Endothelial cell of umbilical vein (primary cell): ENCODE data around the gene GARS1. TPM values are rescaled to one million over a fixed set of nuclear protein-coding genes. Genes with fewer than 3 reads are reported as not detected.

Experiments used
- BruUV-seq: library from RNA; stranded (reverse); fragments of 400-500 nt; replicated peaks from 2 replicates; lab custom pipeline; 2021; lab: Mats Ljungman, UMichigan
- CTCF ChIA-PET: fragments of 300-600, 350-600 bp; sonication (Branson Sonifier 250); formaldehyde crosslinking; loops from one replicate; lab custom pipeline; 2021; ENCODE audit warnings: antibody characterized with exemption, inconsistent platforms; lab: Charles Lee
- POLR2A ChIA-PET: fragments of 300-600, 350-600 bp; sonication (Branson Sonifier 250); formaldehyde crosslinking; loops from one replicate; lab custom pipeline; 2021; ENCODE audit warnings: antibody characterized with exemption, inconsistent platforms; lab: Charles Lee
- DNase-seq: peaks from one replicate; pipeline ENCODE4 v3.0.0-alpha.2; 2011; ENCODE audit warnings: low read depth, low spot score
- FAIRE-seq: peaks from 2 replicates; lab custom pipeline; 2011; peaks lifted over from hg19 to GRCh38; lab: Jason Lieb, UNC
- H2AFZ ChIP-seq: 2 replicates; pipeline ENCODE4 v1.6.0; 2012; ENCODE audit warnings: low read depth, low read length, control low read depth, inconsistent platforms
- H3K27ac ChIP-seq: 2 replicates; pipeline ENCODE4 v1.5.1; 2011; ENCODE audit warnings: low read depth, mild to moderate bottlenecking, control low read depth, low read length, moderate library complexity; ENCODE audit not compliant: insufficient read depth
- H3K27me3 ChIP-seq, 2 experiments: 2 replicates each; pipeline versions ENCODE4 v1.6.0 to v1.6.1; 2011; ENCODE audit warnings: low read length in 2 of 2, mixed read lengths in 1 of 2; ENCODE audit not compliant: control insufficient read depth in 2 of 2, insufficient read depth in 2 of 2
- H3K36me3 ChIP-seq, 2 experiments: 2 replicates in 1 of 2; 3 replicates in 1 of 2; pipeline ENCODE4 v1.5.1; 2011; ENCODE audit warnings: low read length in 2 of 2, mild to moderate bottlenecking in 1 of 2, moderate library complexity in 1 of 2; ENCODE audit not compliant: control insufficient read depth in 2 of 2, insufficient read depth in 2 of 2; ENCODE audit errors: extremely low read depth in 1 of 2
- H3K4me1 ChIP-seq: 3 replicates; pipeline ENCODE4 v1.5.1; 2011; ENCODE audit warnings: mild to moderate bottlenecking, low read length; ENCODE audit not compliant: control insufficient read depth, insufficient read depth; ENCODE audit errors: extremely low read depth
- H3K4me2 ChIP-seq: 2 replicates; pipeline ENCODE4 v1.6.1; 2011; ENCODE audit warnings: low read length, control low read depth, mixed read lengths; ENCODE audit not compliant: insufficient read depth
- H3K4me3 ChIP-seq, 3 experiments: fragments of 200-600 bp in 1 of 3; sonication (generic), shearing (Covaris generic) in 1 of 3; replicated peaks in 1 of 3; 2 replicates each; pipeline ENCODE4 v1.5.1; 2011 to 2016; ENCODE audit warnings: control low read depth in 3 of 3, low read length in 3 of 3, mild to moderate bottlenecking in 2 of 3, inconsistent platforms in 1 of 3, low read depth in 1 of 3, moderate library complexity in 1 of 3; ENCODE audit not compliant: insufficient read depth in 1 of 3
- H3K79me2 ChIP-seq: 2 replicates; pipeline ENCODE4 v1.6.0; 2012; ENCODE audit warnings: low read length, inconsistent platforms; ENCODE audit not compliant: control insufficient read depth, insufficient read depth
- H3K9ac ChIP-seq: replicated peaks from 2 replicates; pipeline ENCODE3; 2011; ENCODE audit warnings: low read length, control low read depth; ENCODE audit not compliant: insufficient read depth; ENCODE audit errors: extremely low read depth
- H3K9me1 ChIP-seq: replicated peaks from 3 replicates; pipeline ENCODE4 v1.6.0; 2011; ENCODE audit warnings: mild to moderate bottlenecking, low read length; ENCODE audit not compliant: control insufficient read depth, insufficient read depth; ENCODE audit errors: extremely low read depth
- H3K9me3 ChIP-seq: replicated peaks from 2 replicates; pipeline ENCODE4 v1.5.1; 2012; ENCODE audit warnings: low read length, inconsistent platforms; ENCODE audit not compliant: control insufficient read depth, insufficient read depth
- H4K20me1 ChIP-seq: replicated peaks from 2 replicates; pipeline ENCODE3; 2011; ENCODE audit warnings: mild to moderate bottlenecking, low read length; ENCODE audit not compliant: control insufficient read depth, insufficient read depth; ENCODE audit errors: extremely low read depth
- EZH2 ChIP-seq: IDR thresholded peaks from 2 replicates; pipeline ENCODE4 v1.6.1; 2012; ENCODE audit warnings: borderline replicate concordance, low read depth, mild to moderate bottlenecking, moderate library complexity, low read length, inconsistent platforms; ENCODE audit not compliant: severe bottlenecking
- FOS ChIP-seq: IDR thresholded peaks from 2 replicates; pipeline ENCODE4 v1.6.1; 2011; ENCODE audit warnings: mild to moderate bottlenecking, low read length, moderate library complexity, borderline replicate concordance; ENCODE audit not compliant: insufficient read depth
- GATA2 ChIP-seq: IDR thresholded peaks from 2 replicates; pipeline ENCODE4 v1.7.0; 2011; ENCODE audit warnings: low read depth, mild to moderate bottlenecking, moderate library complexity, mixed read lengths, low read length; ENCODE audit not compliant: insufficient read length, insufficient read depth
- JUN ChIP-seq: IDR thresholded peaks from 2 replicates; pipeline ENCODE4 v1.6.1; 2011; ENCODE audit warnings: borderline replicate concordance, low read depth; ENCODE audit not compliant: insufficient read length, insufficient read depth
- MYC ChIP-seq: IDR thresholded peaks from one replicate; pipeline ENCODE4 v1.6.1; 2011; ENCODE audit warnings: mild to moderate bottlenecking, low read depth, low read length
- POLR2A ChIP-seq: IDR thresholded peaks from 2 replicates; pipeline ENCODE4 v1.6.1; 2012; ENCODE audit warnings: low read depth, mild to moderate bottlenecking, control low read depth, low read length
- POLR2AphosphoS5 ChIP-seq: IDR thresholded peaks from 2 replicates; pipeline ENCODE4 v1.6.1; 2012; ENCODE audit warnings: low read depth, mild to moderate bottlenecking, control low read depth, low read length, moderate library complexity; ENCODE audit not compliant: insufficient read depth
- dilution Hi-C: fragments of 300-500 bp; cut with MboI; formaldehyde crosslinking; loops from one replicate; pipeline ENCODE4 v1.15.0; 2019; ENCODE audit warnings: low sequenced_read_pairs; ENCODE audit not compliant: extremely low pct_ligation_motif_present
- intact Hi-C: fragments of 100-400 bp; cut with micrococcal nuclease; formaldehyde crosslinking; loops from one replicate; pipeline ENCODE4 v1.10.0; 2022
- polyA plus RNA-seq, 4 experiments: library from polyadenylated mRNA; depleted of rRNA in 3 of 4; stranded (reverse) in 3 of 4; unstranded in 1 of 4; fragments of >200 nt; gene quantifications; 2 replicates each; pipeline versions ENCODE4 v1.2.1 to v1.2.3, GENCODE V29; 2011 to 2012; ENCODE audit warnings: missing spikeins in 1 of 4
- total RNA-seq: library from RNA; stranded (reverse); gene quantifications from 2 replicates; pipeline ENCODE4 v1.2.3, GENCODE V29; 2021
- TF ChIP-seq, protein P1 (sequence below), 2 donors: IDR thresholded peaks; 1 replicate in 1 of 2; 2 replicates in 1 of 2; pipeline ENCODE4 v1.5.1; 2011; ENCODE audit warnings: low read length in 2 of 2, mild to moderate bottlenecking in 2 of 2, moderate library complexity in 2 of 2, control low read depth in 1 of 2, inconsistent platforms in 1 of 2, low read depth in 1 of 2; ENCODE audit not compliant: insufficient read depth in 1 of 2; ENCODE audit errors: extremely low read depth in 1 of 2
- TF ChIP-seq, protein P2 (sequence below): IDR thresholded peaks from 2 replicates; pipeline ENCODE4 v1.6.1; 2011; ENCODE audit not compliant: insufficient read depth, insufficient read length

GARS1 gene
- total and polyA plus RNA-seq, 2 donors (not counting 3 experiments of a cell fraction or from before 2014, with no cell fraction given) = 194 to 295 TPM

DNA sequence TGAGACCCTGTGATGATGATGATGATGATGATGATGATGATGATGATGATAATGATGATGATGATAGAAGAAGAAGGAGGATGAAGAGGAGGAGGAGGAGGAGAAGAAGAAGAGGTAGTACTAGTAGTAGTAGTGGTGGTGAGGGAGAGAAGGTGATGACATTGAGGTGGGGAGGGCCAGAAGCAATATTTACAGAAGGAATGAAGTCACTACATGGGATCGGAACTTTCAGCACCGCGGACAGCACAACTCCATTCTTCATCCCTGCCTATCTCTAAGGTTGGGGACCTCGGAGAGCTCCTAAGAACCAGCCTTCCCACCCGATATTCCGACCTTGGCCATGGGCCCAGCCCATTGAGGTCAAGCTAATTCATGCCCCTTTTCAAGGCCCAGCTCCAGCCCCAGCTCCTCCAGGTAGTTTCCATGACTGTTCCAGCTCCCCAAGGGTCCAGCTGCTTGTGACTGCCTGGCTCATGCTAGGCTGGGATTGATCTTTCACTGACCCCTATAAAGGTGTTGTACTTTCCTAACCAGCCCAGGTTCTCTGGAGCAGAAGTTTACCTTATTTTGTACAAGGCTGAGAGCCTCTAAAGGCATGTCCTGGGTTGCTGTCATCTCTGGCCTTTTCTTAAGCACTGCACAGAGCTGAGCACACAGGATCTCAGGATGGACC is 77.3 kb downstream of the GARS1 start:
- DNase-seq (peak; percentile 55), FAIRE-seq (peak; percentile 81)
- no peak for TF ChIP-seq MYC
- TF ChIP-seq FOS = no peak
- no peak for TF ChIP-seq POLR2A
- peak; percentile 27 for TF ChIP-seq EZH2
- Histone ChIP-seq H4K20me1 (no peaks in the 10 kb centered on the region), H3K4me1 (no peaks in the 10 kb centered on the region), H3K36me3 (no peaks in the 10 kb centered on the region), H3K9me3 (no peaks in the 10 kb centered on the region), H3K4me2 (no peak overlapping the region), H3K9me1 (no peaks in the 10 kb centered on the region), H2AFZ (no peak overlapping the region), H3K79me2 (no peaks in the 10 kb centered on the region), H3K4me3 (no peak overlapping the region), H3K9ac (no peak overlapping the region), H3K27me3 (peaks cover 0 to 3% of the 10 kb centered on the region in 2 experiments), H3K27ac (no peak overlapping the region)
- intact Hi-C loops = no loop called here
- BruUV-seq = no TSS peak
- dilution Hi-C loops = no loop called here
- CTCF ChIA-PET = interaction anchor here (0.5 to 1.0 kb wide), 2 partner anchors 16 to 169 kb away, joined by 3 to 5 read pairs; no protein-coding TSS in a partner anchor
- POLR2A ChIA-PET = no interaction called here

DNA sequence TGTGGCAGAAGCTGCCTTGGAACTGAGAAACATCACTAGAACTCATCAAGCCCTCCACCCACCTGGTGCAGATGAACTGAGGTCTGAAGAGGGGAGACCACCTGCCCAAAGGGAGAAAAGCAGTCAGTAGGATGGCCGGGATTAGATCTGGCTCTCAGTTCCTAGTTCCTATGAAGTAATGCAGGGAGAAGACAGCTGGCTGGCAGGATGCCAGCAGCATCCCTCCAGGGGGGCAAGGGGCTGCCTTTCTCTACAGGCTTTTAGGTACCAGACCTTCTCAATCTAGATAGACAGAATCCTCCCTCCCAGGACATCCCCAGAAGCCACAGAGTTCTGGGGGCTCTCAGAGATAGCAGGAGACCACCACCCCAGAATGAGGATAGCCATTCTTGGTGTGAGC is 79.7 kb downstream of the GARS1 start:
- no peak for TF ChIP-seq GATA2
- TF ChIP-seq, protein P1, sequence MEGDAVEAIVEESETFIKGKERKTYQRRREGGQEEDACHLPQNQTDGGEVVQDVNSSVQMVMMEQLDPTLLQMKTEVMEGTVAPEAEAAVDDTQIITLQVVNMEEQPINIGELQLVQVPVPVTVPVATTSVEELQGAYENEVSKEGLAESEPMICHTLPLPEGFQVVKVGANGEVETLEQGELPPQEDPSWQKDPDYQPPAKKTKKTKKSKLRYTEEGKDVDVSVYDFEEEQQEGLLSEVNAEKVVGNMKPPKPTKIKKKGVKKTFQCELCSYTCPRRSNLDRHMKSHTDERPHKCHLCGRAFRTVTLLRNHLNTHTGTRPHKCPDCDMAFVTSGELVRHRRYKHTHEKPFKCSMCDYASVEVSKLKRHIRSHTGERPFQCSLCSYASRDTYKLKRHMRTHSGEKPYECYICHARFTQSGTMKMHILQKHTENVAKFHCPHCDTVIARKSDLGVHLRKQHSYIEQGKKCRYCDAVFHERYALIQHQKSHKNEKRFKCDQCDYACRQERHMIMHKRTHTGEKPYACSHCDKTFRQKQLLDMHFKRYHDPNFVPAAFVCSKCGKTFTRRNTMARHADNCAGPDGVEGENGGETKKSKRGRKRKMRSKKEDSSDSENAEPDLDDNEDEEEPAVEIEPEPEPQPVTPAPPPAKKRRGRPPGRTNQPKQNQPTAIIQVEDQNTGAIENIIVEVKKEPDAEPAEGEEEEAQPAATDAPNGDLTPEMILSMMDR (IDR thresholded peaks at IDR 0.05; ENCODE audit: extremely low read depth in 1 of 2, insufficient read depth in 1 of 2, low read depth in 1 of 2, low read length in 2 of 2) = no peak
- TF ChIP-seq POLR2AphosphoS5 = no peak
- TF ChIP-seq FOS = no peak
- no peak for TF ChIP-seq MYC
- no peak for TF ChIP-seq EZH2
- TF ChIP-seq JUN = no peak
- TF ChIP-seq POLR2A = no peak
- TF ChIP-seq, protein P2, sequence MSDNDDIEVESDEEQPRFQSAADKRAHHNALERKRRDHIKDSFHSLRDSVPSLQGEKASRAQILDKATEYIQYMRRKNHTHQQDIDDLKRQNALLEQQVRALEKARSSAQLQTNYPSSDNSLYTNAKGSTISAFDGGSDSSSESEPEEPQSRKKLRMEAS = no peak
- Histone ChIP-seq H3K79me2 (no peaks in the 10 kb centered on the region), H3K9ac (no peak overlapping the region), H3K27ac (no peak overlapping the region), H2AFZ (no peak overlapping the region), H3K27me3 (peaks cover 7 to 13% of the 10 kb centered on the region in 2 experiments), H3K4me1 (no peaks in the 10 kb centered on the region), H3K9me3 (no peaks in the 10 kb centered on the region), H4K20me1 (no peaks in the 10 kb centered on the region), H3K36me3 (no peaks in the 10 kb centered on the region), H3K4me3 (no peak overlapping the region), H3K9me1 (no peaks in the 10 kb centered on the region), H3K4me2 (no peak overlapping the region)
- no TSS peak for BruUV-seq
- intact Hi-C loops = no loop called here
- CTCF ChIA-PET = no interaction called here
- DNase-seq = no peak
- FAIRE-seq = no peak
- dilution Hi-C loops = no loop called here
- POLR2A ChIA-PET = no interaction called here
